NCI-H2081 treated with DMSO at 0.1 percent for 48 hours (cell line): ENCODE data around the gene RUBCN.
"Not testable (repeated sequence)": the region's sequence is repeated elsewhere in the genome, so short reads cannot be mapped to it uniquely, and the experiment has no call there.

ENCODE experiments used
- DNase-seq: peaks from one replicate; lab custom pipeline; 2025; lab: John Stamatoyannopoulos, UW

Gene RUBCN

GRCh38 chr3:197685546-197685945 lies 51.2 kb downstream of the RUBCN start:
- DNase-seq: no peak

- no peak for DNase-seq
These were observed 53.5 kb downstream of the RUBCN start for GRCh38 chr3:197683191-197683590.

- no peak for DNase-seq
These were observed 54.0 kb downstream of the RUBCN start for GRCh38 chr3:197682713-197683112.

GRCh38 chr3:197680955-197681521 lies 55.7 kb downstream of the RUBCN start:
- no peak for DNase-seq

- DNase-seq: no peak
These were observed 60.8 kb downstream of the RUBCN start for GRCh38 chr3:197675951-197676350.

- DNase-seq: no peak
These were observed 61.2 kb downstream of the RUBCN start for GRCh38 chr3:197675563-197675860.

- DNase-seq: no peak
These were observed 61.8 kb downstream of the RUBCN start for GRCh38 chr3:197674741-197675562.

GRCh38 chr3:197673170-197673569 lies 63.5 kb downstream of the RUBCN start:
- no peak for DNase-seq

- no peak for DNase-seq
These were observed 66.3 kb downstream of the RUBCN start for GRCh38 chr3:197670361-197670760.

- no peak for DNase-seq
These were observed 68.7 kb downstream of the RUBCN start for GRCh38 chr3:197667968-197668367.

- not testable (repeated sequence) for DNase-seq
These were observed 69.4 kb downstream of the RUBCN start for GRCh38 chr3:197667293-197667692.

- not testable (repeated sequence) for DNase-seq
These were observed 70.4 kb downstream of the RUBCN start for GRCh38 chr3:197666221-197666842.

- not testable (repeated sequence) for DNase-seq
These were observed 71.2 kb downstream of the RUBCN start for GRCh38 chr3:197665549-197665948.

- DNase-seq: not testable (repeated sequence)
These were observed 71.6 kb downstream of the RUBCN start for GRCh38 chr3:197665142-197665491.

- DNase-seq: not testable (repeated sequence)
These were observed 72.1 kb downstream of the RUBCN start for GRCh38 chr3:197664414-197665141.

GRCh38 chr3:197663367-197664140 lies 73.2 kb downstream of the RUBCN start:
- DNase-seq: not testable (repeated sequence)

- not testable (repeated sequence) for DNase-seq
These were observed 74.4 kb downstream of the RUBCN start for GRCh38 chr3:197662352-197662751.

- not testable (repeated sequence) for DNase-seq
These were observed 74.8 kb downstream of the RUBCN start for GRCh38 chr3:197661874-197662273.

- not testable (repeated sequence) for DNase-seq
These were observed 75.4 kb downstream of the RUBCN start for GRCh38 chr3:197661234-197661834.

- DNase-seq: not testable (repeated sequence)
These were observed 77.0 kb downstream of the RUBCN start for GRCh38 chr3:197659701-197660100.

- not testable (repeated sequence) for DNase-seq
These were observed 77.6 kb downstream of the RUBCN start for GRCh38 chr3:197659144-197659543.
